ENCODE data around the gene AMPD2.

The AMPD2 gene

GRCh38 chr1:109622137-109622892 lies 2.7 kb downstream of the AMPD2 start:
- ATAC-seq = no peak
- no peak for TF ChIP-seq ESRRG (CRISPR knock-in tag; IDR thresholded peaks at IDR 0.05)
- no peak for TF ChIP-seq CREB5 (CRISPR knock-in tag; IDR thresholded peaks at IDR 0.05; ENCODE audit: low read depth)
- TF ChIP-seq PPARA (CRISPR knock-in tag; IDR thresholded peaks at IDR 0.05; ENCODE audit: borderline replicate concordance) = no peak
- TF ChIP-seq CSDC2 (CRISPR knock-in tag; IDR thresholded peaks at IDR 0.05) = no peak
- TF ChIP-seq ARNTL (CRISPR knock-in tag; IDR thresholded peaks at IDR 0.05; ENCODE audit: borderline replicate concordance, low read depth) = no peak
- no peak for TF ChIP-seq SNAI2 (CRISPR knock-in tag; IDR thresholded peaks at IDR 0.05)
- TF ChIP-seq BACH2 (CRISPR knock-in tag; IDR thresholded peaks at IDR 0.05; ENCODE audit: borderline replicate concordance) = no peak
- TF ChIP-seq, protein P1, sequence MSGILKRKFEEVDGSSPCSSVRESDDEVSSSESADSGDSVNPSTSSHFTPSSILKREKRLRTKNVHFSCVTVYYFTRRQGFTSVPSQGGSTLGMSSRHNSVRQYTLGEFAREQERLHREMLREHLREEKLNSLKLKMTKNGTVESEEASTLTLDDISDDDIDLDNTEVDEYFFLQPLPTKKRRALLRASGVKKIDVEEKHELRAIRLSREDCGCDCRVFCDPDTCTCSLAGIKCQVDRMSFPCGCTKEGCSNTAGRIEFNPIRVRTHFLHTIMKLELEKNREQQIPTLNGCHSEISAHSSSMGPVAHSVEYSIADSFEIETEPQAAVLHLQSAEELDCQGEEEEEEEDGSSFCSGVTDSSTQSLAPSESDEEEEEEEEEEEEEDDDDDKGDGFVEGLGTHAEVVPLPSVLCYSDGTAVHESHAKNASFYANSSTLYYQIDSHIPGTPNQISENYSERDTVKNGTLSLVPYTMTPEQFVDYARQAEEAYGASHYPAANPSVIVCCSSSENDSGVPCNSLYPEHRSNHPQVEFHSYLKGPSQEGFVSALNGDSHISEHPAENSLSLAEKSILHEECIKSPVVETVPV (CRISPR knock-in tag; IDR thresholded peaks at IDR 0.05) = no peak

DNA sequence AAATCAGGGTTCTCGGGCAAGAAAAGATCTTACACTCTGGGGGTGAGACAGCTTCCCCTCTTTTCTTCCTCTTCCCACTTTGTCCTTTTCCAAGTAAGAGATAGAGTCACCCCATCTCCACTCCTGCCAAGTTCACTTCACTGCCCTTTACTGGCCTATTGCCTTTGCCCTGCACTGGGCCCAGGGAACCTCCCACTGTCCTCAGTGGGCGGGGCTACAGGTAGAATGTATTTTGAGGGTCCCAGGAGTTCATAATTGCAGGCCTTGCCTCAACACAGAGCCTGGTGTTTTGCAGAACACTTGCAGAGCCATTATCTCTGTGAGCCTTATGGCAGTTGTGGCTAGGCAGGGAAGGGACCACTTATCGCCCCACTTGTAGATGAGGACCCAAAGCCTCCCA lies 3.3 kb downstream of the AMPD2 start:
- no peak for ATAC-seq
- no peak for TF ChIP-seq SNAI2 (CRISPR knock-in tag; IDR thresholded peaks at IDR 0.05)
- no peak for TF ChIP-seq TOX (CRISPR knock-in tag; IDR thresholded peaks at IDR 0.05; ENCODE audit: borderline replicate concordance)
- no peak for TF ChIP-seq CSDC2 (CRISPR knock-in tag; IDR thresholded peaks at IDR 0.05)
- TF ChIP-seq ZFP30 (CRISPR knock-in tag; IDR thresholded peaks at IDR 0.05) = no peak
- no peak for TF ChIP-seq RARB (CRISPR knock-in tag; IDR thresholded peaks at IDR 0.05)
- no peak for TF ChIP-seq ZNF565 (CRISPR knock-in tag; conservative IDR thresholded peaks at IDR 0.05; ENCODE audit: low read depth)
- TF ChIP-seq, protein P1 (CRISPR knock-in tag; IDR thresholded peaks at IDR 0.05) = no peak
- TF ChIP-seq BACH2 (CRISPR knock-in tag; IDR thresholded peaks at IDR 0.05; ENCODE audit: borderline replicate concordance) = no peak
- no peak for TF ChIP-seq ISL1 (CRISPR knock-in tag; IDR thresholded peaks at IDR 0.05)
- TF ChIP-seq ZNF8 (CRISPR knock-in tag; IDR thresholded peaks at IDR 0.05) = no peak
- no peak for TF ChIP-seq OSR1 (CRISPR knock-in tag; IDR thresholded peaks at IDR 0.05)
- TF ChIP-seq TSHZ2 (CRISPR knock-in tag; IDR thresholded peaks at IDR 0.05) = no peak
- TF ChIP-seq, protein P2, sequence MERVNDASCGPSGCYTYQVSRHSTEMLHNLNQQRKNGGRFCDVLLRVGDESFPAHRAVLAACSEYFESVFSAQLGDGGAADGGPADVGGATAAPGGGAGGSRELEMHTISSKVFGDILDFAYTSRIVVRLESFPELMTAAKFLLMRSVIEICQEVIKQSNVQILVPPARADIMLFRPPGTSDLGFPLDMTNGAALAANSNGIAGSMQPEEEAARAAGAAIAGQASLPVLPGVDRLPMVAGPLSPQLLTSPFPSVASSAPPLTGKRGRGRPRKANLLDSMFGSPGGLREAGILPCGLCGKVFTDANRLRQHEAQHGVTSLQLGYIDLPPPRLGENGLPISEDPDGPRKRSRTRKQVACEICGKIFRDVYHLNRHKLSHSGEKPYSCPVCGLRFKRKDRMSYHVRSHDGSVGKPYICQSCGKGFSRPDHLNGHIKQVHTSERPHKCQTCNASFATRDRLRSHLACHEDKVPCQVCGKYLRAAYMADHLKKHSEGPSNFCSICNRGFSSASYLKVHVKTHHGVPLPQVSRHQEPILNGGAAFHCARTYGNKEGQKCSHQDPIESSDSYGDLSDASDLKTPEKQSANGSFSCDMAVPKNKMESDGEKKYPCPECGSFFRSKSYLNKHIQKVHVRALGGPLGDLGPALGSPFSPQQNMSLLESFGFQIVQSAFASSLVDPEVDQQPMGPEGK (CRISPR knock-in tag; IDR thresholded peaks at IDR 0.05; ENCODE audit: borderline replicate concordance) = no peak
- no peak for TF ChIP-seq ESRRG (CRISPR knock-in tag; IDR thresholded peaks at IDR 0.05)
- TF ChIP-seq, protein P3, sequence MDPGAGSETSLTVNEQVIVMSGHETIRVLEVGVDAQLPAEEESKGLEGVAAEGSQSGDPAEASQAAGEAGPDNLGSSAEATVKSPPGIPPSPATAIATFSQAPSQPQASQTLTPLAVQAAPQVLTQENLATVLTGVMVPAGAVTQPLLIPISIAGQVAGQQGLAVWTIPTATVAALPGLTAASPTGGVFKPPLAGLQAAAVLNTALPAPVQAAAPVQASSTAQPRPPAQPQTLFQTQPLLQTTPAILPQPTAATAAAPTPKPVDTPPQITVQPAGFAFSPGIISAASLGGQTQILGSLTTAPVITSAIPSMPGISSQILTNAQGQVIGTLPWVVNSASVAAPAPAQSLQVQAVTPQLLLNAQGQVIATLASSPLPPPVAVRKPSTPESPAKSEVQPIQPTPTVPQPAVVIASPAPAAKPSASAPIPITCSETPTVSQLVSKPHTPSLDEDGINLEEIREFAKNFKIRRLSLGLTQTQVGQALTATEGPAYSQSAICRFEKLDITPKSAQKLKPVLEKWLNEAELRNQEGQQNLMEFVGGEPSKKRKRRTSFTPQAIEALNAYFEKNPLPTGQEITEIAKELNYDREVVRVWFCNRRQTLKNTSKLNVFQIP (CRISPR knock-in tag; IDR thresholded peaks at IDR 0.05; ENCODE audit: borderline replicate concordance, low read depth) = no peak
- TF ChIP-seq GLIS3 (CRISPR knock-in tag; IDR thresholded peaks at IDR 0.05) = no peak
- TF ChIP-seq CREB5 (CRISPR knock-in tag; IDR thresholded peaks at IDR 0.05; ENCODE audit: low read depth) = no peak
- TF ChIP-seq ARNTL (CRISPR knock-in tag; IDR thresholded peaks at IDR 0.05; ENCODE audit: borderline replicate concordance, low read depth) = no peak
- TF ChIP-seq ZC3H10 (CRISPR knock-in tag; IDR thresholded peaks at IDR 0.05) = no peak

Data from SK-N-SH treated with all-trans-retinoic acid at 6 μM for 48 hours (cell line).